AG10803 (cell line): Measurements from ENCODE around the gene TRIB2.

Experiments
- DNase-seq: peaks from one replicate; pipeline ENCODE4 v3.0.0; 2010; ENCODE audit warnings: low read depth
- H3K4me3 ChIP-seq: 2 replicates; pipeline ENCODE4 v1.5.1; 2011; ENCODE audit warnings: mild to moderate bottlenecking, low read length, control low read depth
- CTCF ChIP-seq: conservative IDR thresholded peaks from 2 replicates; pipeline ENCODE4 v1.5.1; 2011; ENCODE audit warnings: mild to moderate bottlenecking, low read length, control low read depth, inconsistent platforms

The TRIB2 gene

DNA sequence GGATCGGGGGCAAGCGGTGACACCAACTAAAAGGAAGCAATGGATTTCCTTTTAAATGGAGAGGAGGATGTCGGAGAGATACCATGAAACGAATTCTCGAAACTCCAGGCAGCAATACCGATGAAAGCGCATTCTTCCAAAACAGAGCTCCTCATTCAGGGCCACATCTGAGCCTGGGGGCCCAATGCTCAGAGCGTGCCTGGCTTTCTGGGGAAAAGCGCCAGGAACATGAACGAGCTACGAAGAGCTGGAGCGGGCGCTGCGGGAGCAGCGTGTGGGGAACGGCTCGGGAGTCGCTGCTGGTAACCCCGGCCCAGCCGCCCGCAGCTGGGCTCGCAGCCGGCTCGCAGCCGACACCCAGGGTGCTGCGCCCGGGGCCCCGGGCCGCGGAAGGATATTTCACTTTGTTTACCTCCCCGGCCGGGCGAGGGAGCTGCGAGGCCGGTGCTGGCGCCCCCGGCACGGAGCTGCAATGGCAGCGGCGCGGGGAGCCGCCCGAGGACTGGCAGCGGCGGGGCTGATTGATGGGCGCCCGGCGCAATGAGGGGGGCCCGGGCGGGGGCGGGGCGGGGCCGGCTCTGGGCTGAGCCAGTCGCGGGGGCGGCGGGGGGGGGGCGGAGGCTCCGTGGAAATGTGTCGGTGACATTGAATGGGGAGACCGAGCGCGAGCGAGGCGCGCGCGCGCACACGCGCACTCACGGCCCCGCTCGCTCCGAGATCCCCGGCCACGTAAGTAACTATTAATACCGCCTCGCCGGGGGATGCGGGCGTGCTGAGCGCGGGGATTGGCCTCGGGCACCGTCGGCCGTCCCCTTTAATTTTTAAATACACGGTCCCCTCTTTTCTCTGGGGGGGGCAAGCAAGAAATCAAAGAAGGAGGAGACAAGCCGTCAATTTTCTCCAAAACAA lies at the start of gene TRIB2:
Gene TRIB2 (plus strand): TSS at position 655 of the 909 bp plus-strand sequence. CDS start 1,372 bp downstream, outside the sequence.
- H3K4me3 ChIP-seq, result peak within 1 kb of the TSS; percentile 91
- no peak for TF ChIP-seq CTCF
- DNase-seq, result peak; percentile 93

DNA sequence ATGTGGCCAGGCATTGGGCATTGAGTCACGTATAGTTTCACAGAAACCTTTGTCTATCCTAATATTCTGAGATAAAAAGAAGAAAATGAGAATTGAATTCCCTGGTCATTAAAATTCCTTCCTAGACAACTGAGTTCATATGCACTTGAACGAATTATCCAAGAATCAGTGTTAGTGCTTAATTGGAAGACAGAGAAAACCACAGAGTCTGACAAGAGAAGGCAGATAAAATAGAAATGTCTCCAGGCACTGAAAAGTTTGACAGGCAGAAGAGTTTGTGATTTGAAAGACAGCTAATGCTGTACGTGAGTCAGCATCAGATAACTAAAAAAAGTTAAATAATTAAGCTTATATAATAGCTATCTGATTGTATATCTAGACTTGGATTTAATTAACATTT lies 47.7 kb upstream of the TRIB2 start:
- no peak overlapping the region for H3K4me3 ChIP-seq
- no peak for TF ChIP-seq CTCF
- no peak for DNase-seq

GRCh38 chr2:12672711-12673315 lies 43.9 kb upstream of the TRIB2 start:
- no peak overlapping the region for H3K4me3 ChIP-seq
- no peak for TF ChIP-seq CTCF
- no peak for DNase-seq

- no peak overlapping the region for H3K4me3 ChIP-seq
- no peak for DNase-seq
- no peak for TF ChIP-seq CTCF
Observed at GRCh38 chr2:12674644-12675328, 42.0 kb upstream of the TRIB2 start.

- no peak overlapping the region for H3K4me3 ChIP-seq
- no peak for DNase-seq
- no peak for TF ChIP-seq CTCF
Observed at GRCh38 chr2:12675352-12675795, 41.4 kb upstream of the TRIB2 start.

GRCh38 chr2:12675801-12676200 lies 40.9 kb upstream of the TRIB2 start:
- TF ChIP-seq CTCF, result no peak

More at GRCh38 chr2:12675801-12676200, 40.9 kb upstream of the TRIB2 start:
- DNase-seq, result no peak
- H3K4me3 ChIP-seq, result no peak overlapping the region
